SU-DHL-6 (cell line): Measurements from ENCODE around the gene MUCL3.
"Not testable (repeated sequence)": the region's sequence is repeated elsewhere in the genome, so short reads cannot be mapped to it uniquely, and the experiment has no call there.

Experiments
- H2AFZ ChIP-seq: fragments of 200-600 bp; sonication (generic); 2 replicates; pipeline ENCODE4 v1.6.1; 2014; ENCODE audit warnings: low read depth, mild to moderate bottlenecking, moderate library complexity, mixed read lengths, antibody characterized with exemption, low read length; ENCODE audit not compliant: severe bottlenecking
- H3F3A ChIP-seq: fragments of 200-600 bp; shearing (Covaris generic); 2 replicates; pipeline ENCODE4 v1.6.0; 2016; ENCODE audit warnings: antibody characterized with exemption, mild to moderate bottlenecking; ENCODE audit not compliant: insufficient read depth
- H3K27ac ChIP-seq: fragments of 200-600 bp; sonication (generic); 2 replicates; pipeline ENCODE4 v1.5.1; 2016; ENCODE audit warnings: low read depth, mild to moderate bottlenecking, low read length, moderate library complexity, mixed read lengths
- H3K27me3 ChIP-seq: fragments of 200-600 bp; sonication (generic), shearing (Covaris generic); 2 replicates; pipeline ENCODE4 v1.6.0; 2014; ENCODE audit warnings: mild to moderate bottlenecking, low read length
- H3K36me3 ChIP-seq: fragments of 200-600 bp; sonication (generic); 2 replicates; pipeline ENCODE4 v1.6.1; 2014; ENCODE audit warnings: mild to moderate bottlenecking, low read length, mixed read lengths
- H3K4me2 ChIP-seq: fragments of 300-600, 200-600 bp; shearing (Covaris generic), sonication (generic); 2 replicates; pipeline ENCODE4 v1.6.0; 2014; ENCODE audit warnings: low read length, low read depth, mild to moderate bottlenecking; ENCODE audit not compliant: poor library complexity, severe bottlenecking
- H3K4me3 ChIP-seq: fragments of 200-600 bp; sonication (generic); 2 replicates; pipeline ENCODE4 v1.5.1; 2014; ENCODE audit warnings: antibody characterized with exemption, low read length, mild to moderate bottlenecking, mixed read lengths; ENCODE audit not compliant: insufficient read depth, poor library complexity, severe bottlenecking
- H3K79me2 ChIP-seq: fragments of 200-600 bp; sonication (generic); 2 replicates; pipeline ENCODE4 v1.6.1; 2014; ENCODE audit warnings: mild to moderate bottlenecking, low read length, moderate library complexity; ENCODE audit not compliant: insufficient read depth
- H3K9ac ChIP-seq: fragments of 200-600 bp; sonication (generic); 2 replicates; pipeline ENCODE4 v1.7.0; 2014; ENCODE audit warnings: mild to moderate bottlenecking, low read length
- H3K9me2 ChIP-seq: fragments of 200-600 bp; sonication (generic); replicated peaks from 2 replicates; pipeline ENCODE4 v1.6.1; 2014; ENCODE audit warnings: low read length; ENCODE audit not compliant: insufficient read depth
- H3K9me3 ChIP-seq: fragments of 200-600 bp; sonication (generic); 2 replicates; pipeline ENCODE4 v1.6.1; 2014; ENCODE audit warnings: low read length, mixed read lengths; ENCODE audit not compliant: insufficient read depth
- H4K20me1 ChIP-seq: fragments of 200-600 bp; sonication (generic); 2 replicates; pipeline ENCODE4 v1.6.1; 2014; ENCODE audit warnings: low read depth, mild to moderate bottlenecking, antibody characterized with exemption, low read length, moderate library complexity, mixed read lengths
- CTCF ChIP-seq: fragments of 200-600 bp; sonication (generic); IDR thresholded peaks from one replicate; pipeline ENCODE4 v1.5.1; 2017; ENCODE audit warnings: antibody characterized with exemption, mild to moderate bottlenecking, low read length, moderate library complexity; ENCODE audit not compliant: insufficient read depth, poor library complexity, severe bottlenecking
- EZH2phosphoT487 ChIP-seq: fragments of 200-600 bp; sonication (generic), shearing (Covaris generic); conservative IDR thresholded peaks from 2 replicates; pipeline ENCODE4 v1.6.1; 2018; ENCODE audit warnings: mild to moderate bottlenecking, antibody characterized with exemption, low read length, moderate library complexity, mixed read lengths

Gene MUCL3

GRCh38 chr6:30901436-30901835, 39.3 kb upstream of the MUCL3 start:
- no peaks in the 10 kb centered on the region for H3K9me3 ChIP-seq
- H3K36me3 ChIP-seq = no peaks in the 10 kb centered on the region
- peaks cover 6% of the 10 kb centered on the region; the same call in 1 of the 2 replicates for H3F3A ChIP-seq
- no peak overlapping the region for H3K9ac ChIP-seq
- H4K20me1 ChIP-seq = no peaks in the 10 kb centered on the region
- H3K27me3 ChIP-seq = no peaks in the 10 kb centered on the region
- no peak overlapping the region for H2AFZ ChIP-seq
- no peaks in the 10 kb centered on the region for H3K79me2 ChIP-seq
- no peaks in the 10 kb centered on the region for H3K9me2 ChIP-seq
- no peak overlapping the region for H3K4me3 ChIP-seq
- H3K27ac ChIP-seq = no peak overlapping the region
- no peak overlapping the region for H3K4me2 ChIP-seq
- TF ChIP-seq CTCF = no peak
- no peak for TF ChIP-seq EZH2phosphoT487

GRCh38 chr6:30902196-30902595, 38.6 kb upstream of the MUCL3 start:
- not testable (repeated sequence) for H3K27me3 ChIP-seq, H3K36me3 ChIP-seq, H3K9ac ChIP-seq, H3K4me3 ChIP-seq, H4K20me1 ChIP-seq, H3K9me3 ChIP-seq, H2AFZ ChIP-seq, H3K79me2 ChIP-seq, H3K9me2 ChIP-seq, H3F3A ChIP-seq, H3K27ac ChIP-seq, H3K4me2 ChIP-seq

- no peaks in the 10 kb centered on the region for H3K9me3 ChIP-seq
- H2AFZ ChIP-seq = peak overlapping the region; percentile 4
- H3K9me2 ChIP-seq = no peaks in the 10 kb centered on the region
- no peaks in the 10 kb centered on the region for H3K27me3 ChIP-seq
- TF ChIP-seq CTCF (no peak), EZH2phosphoT487 (no peak)
- no peaks in the 10 kb centered on the region for H4K20me1 ChIP-seq
- H3K27ac ChIP-seq = no peak overlapping the region
- H3F3A ChIP-seq = peaks cover 9% of the 10 kb centered on the region; the same call in 1 of the 2 replicates
- no peaks in the 10 kb centered on the region for H3K36me3 ChIP-seq
- no peak overlapping the region for H3K9ac ChIP-seq
- no peak overlapping the region for H3K4me3 ChIP-seq
- H3K4me2 ChIP-seq = no peak overlapping the region
- H3K79me2 ChIP-seq = no peaks in the 10 kb centered on the region
Measured at GRCh38 chr6:30902709-30903108, 38.1 kb upstream of the MUCL3 start.

DNA sequence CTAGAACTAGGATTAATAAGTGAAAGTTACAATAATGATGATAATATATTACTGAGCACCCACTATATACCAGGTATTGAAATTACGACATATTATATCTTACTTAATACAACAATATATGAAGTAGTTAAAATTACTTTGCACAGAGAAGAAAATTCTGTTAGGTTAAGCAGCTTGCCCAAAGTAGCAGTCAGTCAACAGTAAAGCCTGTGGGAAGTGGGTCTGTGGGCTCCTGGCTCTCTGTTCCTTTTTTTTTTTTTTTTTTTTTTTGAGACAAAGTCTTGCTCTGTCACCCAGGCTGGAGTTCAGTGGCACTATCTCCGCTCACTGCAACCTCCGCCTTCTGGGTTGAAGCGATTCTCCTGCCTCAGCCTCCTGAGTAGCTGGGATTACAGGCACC, 37.5 kb upstream of the MUCL3 start:
- no peak for TF ChIP-seq EZH2phosphoT487
- no peak for TF ChIP-seq CTCF
- Histone ChIP-seq H3K4me3 (no peak overlapping the region), H3K9me3 (no peaks in the 10 kb centered on the region), H3K27me3 (no peaks in the 10 kb centered on the region), H3K36me3 (no peaks in the 10 kb centered on the region), H4K20me1 (no peaks in the 10 kb centered on the region), H3F3A (peaks cover 9% of the 10 kb centered on the region; the same call in 1 of the 2 replicates), H3K9me2 (no peaks in the 10 kb centered on the region), H3K9ac (no peak overlapping the region), H3K4me2 (no peak overlapping the region), H2AFZ (no peak overlapping the region), H3K79me2 (peaks cover 2% of the 10 kb centered on the region), H3K27ac (no peak overlapping the region)

DNA sequence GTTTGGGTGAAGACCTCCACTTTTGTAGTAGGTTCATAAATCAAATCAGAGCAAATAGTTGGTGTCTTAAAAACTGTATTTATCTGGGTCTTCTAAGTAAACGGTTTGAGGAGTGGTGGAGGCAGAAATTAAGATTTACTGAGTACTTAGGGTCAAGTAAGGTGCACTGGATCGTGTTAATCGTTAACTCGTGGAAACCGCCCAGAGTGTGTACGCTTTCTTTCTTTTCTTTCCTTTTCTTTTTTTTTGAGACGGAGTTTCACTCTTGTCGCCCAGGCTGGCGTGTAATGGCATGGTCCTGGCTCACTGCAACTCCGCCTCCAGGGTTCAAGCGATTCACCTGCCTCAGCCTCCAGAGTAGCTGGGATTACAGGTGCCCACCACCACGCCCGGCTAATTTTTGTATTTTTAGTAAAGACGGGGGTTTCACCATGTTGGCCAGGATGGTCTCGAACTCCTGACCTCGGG, 33.4 kb upstream of the MUCL3 start:
- Histone ChIP-seq H2AFZ (peak overlapping the region; percentile 73), H3K79me2 (peaks cover 19% of the 10 kb centered on the region), H3K4me2 (peak overlapping the region; percentile 45), H3K4me3 (peak overlapping the region; percentile 96), H3K9ac (peak overlapping the region; percentile 81)
- H3K9me2 ChIP-seq, H3K27ac ChIP-seq, H3F3A ChIP-seq, H4K20me1 ChIP-seq, H3K27me3 ChIP-seq, H3K36me3 ChIP-seq, H3K9me3 ChIP-seq: not testable (repeated sequence)
